Renal cortex interstitium (tissue), 11 donors: ENCODE results near the gene OLFM1. TPM values are rescaled to one million over a fixed set of nuclear protein-coding genes. Genes with fewer than 3 reads are reported as not detected.

ENCODE experiments used
- DNase-seq, 11 donors: peaks; one replicate each; pipeline ENCODE4 v3.0.0-alpha.2; 2013; ENCODE audit warnings: low read depth in 9 of 11, low spot score in 4 of 11; ENCODE audit errors: extremely low read depth in 1 of 11
- polyA plus RNA-seq, 3 donors: library from polyadenylated mRNA; unstranded; fragments of 120-200 nt; gene quantifications; one replicate each; pipeline ENCODE4 v1.2.1, GENCODE V29; 2013; ENCODE audit not compliant: insufficient read length in 3 of 3

The OLFM1 gene
- polyA plus RNA-seq, 3 donors: 2.5 to 5.8 (median 4.4) TPM

- no peak for DNase-seq
Observed at GRCh38 chr9:135084881-135085760, 2.3 kb upstream of the OLFM1 start.

- DNase-seq: peak in 9 of 11 donors; percentile 56 to 77 (median 72)
Observed at GRCh38 chr9:135085830-135086546, 1.5 kb upstream of the OLFM1 start.

GRCh38 chr9:135086597-135087488 is 625 bp upstream of the OLFM1 start:
- no peak for DNase-seq

GRCh38 chr9:135087899-135088347 is 455 bp downstream of the OLFM1 start:
- no peak for DNase-seq

- no peak for DNase-seq
Observed at GRCh38 chr9:135088348-135088978, 995 bp downstream of the OLFM1 start.

GRCh38 chr9:135088979-135089847 is 1.7 kb downstream of the OLFM1 start:
- no peak for DNase-seq

- no peak for DNase-seq
Observed at GRCh38 chr9:135090081-135090480, 2.6 kb downstream of the OLFM1 start.

- DNase-seq: no peak
Observed at GRCh38 chr9:135090547-135090946, 3.1 kb downstream of the OLFM1 start.

- DNase-seq: no peak
Observed at GRCh38 chr9:135091545-135091944, 4.1 kb downstream of the OLFM1 start.

GRCh38 chr9:135093111-135093510 is 5.6 kb downstream of the OLFM1 start:
- DNase-seq: no peak

GRCh38 chr9:135093911-135094584 is 6.6 kb downstream of the OLFM1 start:
- DNase-seq: no peak

GRCh38 chr9:135095470-135096407 is 8.3 kb downstream of the OLFM1 start:
- no peak for DNase-seq

- no peak for DNase-seq
Observed at GRCh38 chr9:135096408-135096895, 9.0 kb downstream of the OLFM1 start.

GRCh38 chr9:135098400-135099105 is 11.1 kb downstream of the OLFM1 start:
- DNase-seq: peak in 6 of 11 donors; percentile 57 to 73 (median 64)

- DNase-seq: no peak
Observed at GRCh38 chr9:135099574-135099973, 12.1 kb downstream of the OLFM1 start.
